ENCODE results near the gene ATXN7L2. TPM values are rescaled to one million over a fixed set of nuclear protein-coding genes. Genes with fewer than 3 reads are reported as not detected.

ATXN7L2 gene
- total and polyA plus RNA-seq, 2 of the 8 experiments (the other 6 are each of a cell fraction or from before 2014, with no cell fraction given): 8.1 to 9.3 TPM

DNA sequence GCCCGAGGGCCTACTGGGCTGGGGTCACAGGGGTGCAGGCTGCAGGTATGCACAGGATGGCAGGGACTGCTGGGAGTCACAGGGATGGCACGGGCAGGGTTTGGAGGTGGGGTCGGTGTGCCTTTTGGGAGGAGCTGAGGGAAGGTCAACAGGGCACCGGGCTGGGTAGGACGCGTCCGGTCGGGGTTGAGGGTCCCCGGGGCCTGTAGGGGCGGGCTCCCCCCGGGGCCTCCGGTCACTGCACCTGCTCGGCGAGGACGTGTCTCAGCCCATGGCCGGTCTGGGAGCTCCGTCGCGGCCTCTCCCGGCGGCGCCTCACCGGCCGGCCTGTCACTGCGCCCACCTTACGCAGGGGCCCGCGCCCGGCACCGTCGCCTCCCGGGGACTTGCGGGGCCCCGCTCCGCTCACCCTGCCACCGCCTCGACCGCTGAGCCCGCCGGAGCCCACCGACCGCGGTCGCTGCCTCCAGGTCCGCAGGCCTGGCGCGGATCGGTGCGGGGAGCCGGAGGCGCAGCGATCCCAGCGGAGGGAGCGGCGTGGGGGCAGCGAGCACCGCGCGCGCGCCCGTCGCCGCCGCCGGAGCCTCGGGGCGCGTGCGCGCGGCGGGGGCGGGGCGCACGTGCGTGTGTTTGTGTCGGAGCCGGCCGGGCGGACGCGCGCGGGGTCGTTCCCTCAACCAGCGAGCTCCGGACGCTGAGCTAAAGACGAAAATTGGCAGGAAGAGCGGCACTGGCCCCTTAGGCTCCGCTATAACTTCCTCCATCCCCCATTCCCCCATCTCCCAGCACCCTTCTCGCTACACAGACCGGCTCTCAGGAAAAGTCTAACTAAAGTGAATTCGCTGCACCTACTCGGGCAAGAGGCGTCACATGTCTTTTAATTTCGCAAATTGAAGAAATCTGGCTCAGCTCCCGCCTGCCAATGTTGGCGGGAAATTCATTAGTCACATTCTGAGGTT is 25.8 kb downstream of the ATXN7L2 start, which contains the start of gene AMIGO1 (continued):
- TF ChIP-seq E2F6 (IDR thresholded peaks at IDR 0.05) (peak; percentile 89), ASH2L (IDR thresholded peaks at IDR 0.05; ENCODE audit: low read length) (peak; percentile 25), CREB1 (IDR thresholded peaks at IDR 0.05) (0 out of 2 replicates have a peak, but pooled peaks have one; percentile 15), PHF8 (conservative IDR thresholded peaks at IDR 0.05; ENCODE audit: low read depth, low read length) (0 out of 2 replicates have a peak, but pooled peaks have one; percentile 26)
